22Rv1 (cell line): Measurements from ENCODE around the gene AJM1.

Source experiments
- H3K27ac ChIP-seq: fragments of 450-650 bp; 2 replicates; pipeline ENCODE4 v1.5.1; 2017
- CTCF ChIP-seq: fragments of 450-650 bp; IDR thresholded peaks from 2 replicates; pipeline ENCODE4 v1.5.1; 2017; ENCODE audit warnings: mild to moderate bottlenecking
- ZFX ChIP-seq: fragments of 450-650 bp; IDR thresholded peaks from 2 replicates; pipeline ENCODE4 v1.6.1; 2017; ENCODE audit warnings: antibody characterized with exemption, borderline replicate concordance

AJM1 gene

GRCh38 chr9:136842380-136842948 is at the start of gene AJM1:
TSS of gene AJM1 (plus strand) at chr9:136842478. CDS start at chr9:136844415, 1,937 bp downstream.
- peak within 1 kb of the TSS; percentile 90 for H3K27ac ChIP-seq
- peak; percentile 79 for TF ChIP-seq CTCF

GRCh38 chr9:136793086-136793946 is 49.0 kb upstream of the AJM1 start:
- TF ChIP-seq CTCF (no peak), ZFX (no peak)
- peak overlapping the region; percentile 100 for H3K27ac ChIP-seq

- TF ChIP-seq ZFX (no peak), CTCF (no peak)
- peak overlapping the region; percentile 100 for H3K27ac ChIP-seq
Measured at GRCh38 chr9:136794281-136794999, 47.8 kb upstream of the AJM1 start.

GRCh38 chr9:136795000-136795348 is 47.3 kb upstream of the AJM1 start:
- peak overlapping the region; percentile 100 for H3K27ac ChIP-seq
- TF ChIP-seq CTCF (no peak), ZFX (no peak)

GRCh38 chr9:136796238-136796774 is 46.0 kb upstream of the AJM1 start, which contains the start of gene CCDC183:
TSS of gene CCDC183 (plus strand) at chr9:136796338. CDS start at chr9:136796398, 60 bp downstream.
- TF ChIP-seq ZFX, result no peak
- H3K27ac ChIP-seq, result peak within 1 kb of the TSS; percentile 100

- peak overlapping the region; percentile 100 for H3K27ac ChIP-seq
Measured at GRCh38 chr9:136796775-136797347, 45.4 kb upstream of the AJM1 start.

- TF ChIP-seq CTCF, result no peak
- no peak for TF ChIP-seq ZFX
- peak overlapping the region; percentile 100 for H3K27ac ChIP-seq
Measured at GRCh38 chr9:136798708-136799078, 43.6 kb upstream of the AJM1 start.
